Activated CD4-positive, alpha-beta T cell treated with anti-CD3 and anti-CD28 coated beads, Interleukin-2, amount 50 U/mL, for 4 hours (primary cell): ENCODE data around the gene CHKA.

Experiments
- DNase-seq, 2 experiments: peaks; one replicate each; pipeline ENCODE4 v3.0.0-alpha.2; 2020

Gene CHKA

GRCh38 chr11:68142441-68143309 is 21.5 kb upstream of the CHKA start:
- DNase-seq: no peak

- DNase-seq: peak; percentile 44 to 53
Observed at GRCh38 chr11:68142028-68142412, 20.8 kb upstream of the CHKA start.

GRCh38 chr11:68141246-68142027 is 20.2 kb upstream of the CHKA start:
- DNase-seq: no peak

- DNase-seq: no peak
Observed at GRCh38 chr11:68140496-68141245, 19.5 kb upstream of the CHKA start.

GRCh38 chr11:68138237-68138636 is 17.0 kb upstream of the CHKA start:
- DNase-seq: no peak

- DNase-seq: no peak
Observed at GRCh38 chr11:68137833-68138232, 16.6 kb upstream of the CHKA start.

- no peak for DNase-seq
Observed at GRCh38 chr11:68136866-68137265, 15.7 kb upstream of the CHKA start.

GRCh38 chr11:68135161-68135560 is 14.0 kb upstream of the CHKA start:
- DNase-seq: no peak

- no peak for DNase-seq
Observed at GRCh38 chr11:68133761-68134160, 12.6 kb upstream of the CHKA start.

GRCh38 chr11:68130121-68130520 is 8.9 kb upstream of the CHKA start:
- no peak for DNase-seq

- DNase-seq: no peak
Observed at GRCh38 chr11:68128682-68129327, 7.6 kb upstream of the CHKA start.

- no peak for DNase-seq
Observed at GRCh38 chr11:68127714-68128681, 6.8 kb upstream of the CHKA start.

GRCh38 chr11:68125164-68125563 is 4.0 kb upstream of the CHKA start:
- DNase-seq: no peak

- no peak for DNase-seq
Observed at GRCh38 chr11:68122936-68123539, 1.9 kb upstream of the CHKA start.

GRCh38 chr11:68120273-68121066 is 718 bp downstream of the CHKA start:
- DNase-seq: peak; percentile 24 to 28

GRCh38 chr11:68118706-68119448 is 2.3 kb downstream of the CHKA start:
- DNase-seq: no peak

- no peak for DNase-seq
Observed at GRCh38 chr11:68117853-68118470, 3.2 kb downstream of the CHKA start.

- DNase-seq: no peak
Observed at GRCh38 chr11:68116974-68117373, 4.2 kb downstream of the CHKA start.

GRCh38 chr11:68116126-68116525 is 5.1 kb downstream of the CHKA start:
- DNase-seq: no peak
